HepG2 (cell line): ENCODE measurements around the gene PRSS53. TPM values are rescaled to one million over a fixed set of nuclear protein-coding genes. Genes with fewer than 3 reads are reported as not detected.

Source experiments
- ATF7-NPFF ChIP-seq: sonication (generic); formaldehyde crosslinking; IDR thresholded peaks from 2 replicates; pipeline ENCODE4 v1.8.1; 2023; ENCODE audit warnings: mild to moderate bottlenecking, low read depth, missing genetic modification reagents, moderate library complexity
- GZF1 ChIP-seq: sonication (generic); formaldehyde crosslinking; IDR thresholded peaks from 2 replicates; pipeline ENCODE4 v1.5.1; 2020; ENCODE audit warnings: mild to moderate bottlenecking, missing genetic modification reagents
- HNF4G ChIP-seq, 2 experiments: sonication (generic) in 1 of 2; formaldehyde crosslinking in 1 of 2; IDR thresholded peaks; 2 replicates each; pipeline versions ENCODE4 v1.4.0 to v1.6.1; 2011 to 2020; ENCODE audit warnings: borderline replicate concordance in 2 of 2, low read depth in 2 of 2, mild to moderate bottlenecking in 2 of 2, low read length in 1 of 2, missing genetic modification reagents in 1 of 2, moderate library complexity in 1 of 2
- PCBP1 ChIP-seq: fragments of 200-400 bp; formaldehyde crosslinking; IDR thresholded peaks from 2 replicates; pipeline ENCODE4 v1.6.1; 2017; ENCODE audit warnings: mild to moderate bottlenecking, low read depth, low read length, borderline replicate concordance
- PHF21A ChIP-seq: sonication (generic); formaldehyde crosslinking; IDR thresholded peaks from 2 replicates; pipeline ENCODE4 v1.5.0; 2020; ENCODE audit warnings: mild to moderate bottlenecking, missing genetic modification reagents
- PRMT3 ChIP-seq: sonication (generic); formaldehyde crosslinking; IDR thresholded peaks from 2 replicates; pipeline ENCODE4 v1.8.1; 2022; ENCODE audit warnings: low read depth, mild to moderate bottlenecking, moderate library complexity, missing genetic modification reagents, borderline replicate concordance
- ZBTB42 ChIP-seq: sonication (generic); formaldehyde crosslinking; IDR thresholded peaks from 2 replicates; pipeline ENCODE4 v1.5.0; 2020; ENCODE audit warnings: mild to moderate bottlenecking, missing genetic modification reagents
- ZNF143 ChIP-seq: sonication (generic); formaldehyde crosslinking; IDR thresholded peaks from 2 replicates; pipeline ENCODE4 v1.4.0; 2020; ENCODE audit warnings: missing genetic modification reagents
- ZNF44 ChIP-seq: sonication (generic); formaldehyde crosslinking; IDR thresholded peaks from 2 replicates; pipeline ENCODE4 v1.5.1; 2020; ENCODE audit warnings: mild to moderate bottlenecking, missing genetic modification reagents
- ZNF605 ChIP-seq: sonication (generic); formaldehyde crosslinking; IDR thresholded peaks from 2 replicates; pipeline ENCODE4 v1.8.0; 2022; ENCODE audit warnings: mild to moderate bottlenecking, missing genetic modification reagents
- ZNF644 ChIP-seq: IDR thresholded peaks from 2 replicates; pipeline ENCODE4 v1.6.1; 2016; ENCODE audit warnings: low read depth
- ZNF652 ChIP-seq: IDR thresholded peaks from 2 replicates; pipeline ENCODE4 v1.6.1; 2016; ENCODE audit warnings: low read depth, borderline replicate concordance
- ZNF720 ChIP-seq: sonication (generic); formaldehyde crosslinking; IDR thresholded peaks from 2 replicates; pipeline ENCODE4 v1.4.0; 2020; ENCODE audit warnings: missing genetic modification reagents
- polyA plus RNA-seq, 8 experiments: library from polyadenylated mRNA; depleted of rRNA in 3 of 8; stranded (reverse) in 7 of 8; unstranded in 1 of 8; fragments of >200 nt; fragmentation: Illumina TruSeq in 4 of 8; extraction: Trizol in 4 of 8; gene quantifications; 2 replicates each; pipeline versions ENCODE4 v1.2.1 to v1.2.3, GENCODE V29; 2011 to 2016; ENCODE audit warnings: low read depth in 4 of 8, missing spikeins in 1 of 8, mixed read lengths in 1 of 8; ENCODE audit not compliant: insufficient read depth in 1 of 8
- total RNA-seq, 5 experiments: library from RNA; depleted of rRNA; stranded (reverse); fragments of >200 nt; fragmentation: Illumina TruSeq; extraction: Trizol; gene quantifications; 2 replicates each; pipeline ENCODE4 v1.2.3, GENCODE V29; 2016; ENCODE audit warnings: low read depth in 1 of 5
- TF ChIP-seq, protein P1 (sequence below): sonication (generic); formaldehyde crosslinking; IDR thresholded peaks from 2 replicates; pipeline ENCODE4 v1.4.0; 2020; ENCODE audit warnings: mild to moderate bottlenecking, missing genetic modification reagents
- TF ChIP-seq, protein P2 (sequence below): sonication (generic); IDR thresholded peaks from 2 replicates; pipeline ENCODE4 v1.6.1; 2016; ENCODE audit warnings: low read depth, borderline replicate concordance
- TF ChIP-seq, protein P3 (sequence below): sonication (generic); formaldehyde crosslinking; IDR thresholded peaks from 2 replicates; pipeline ENCODE4 v1.5.1; 2020; ENCODE audit warnings: missing genetic modification reagents, mild to moderate bottlenecking, borderline replicate concordance
- TF ChIP-seq, protein P4 (sequence below): sonication (generic); formaldehyde crosslinking; conservative IDR thresholded peaks from 2 replicates; pipeline ENCODE4 v1.4.0; 2020; ENCODE audit warnings: missing genetic modification reagents
- TF ChIP-seq, protein P5 (sequence below): sonication (generic); formaldehyde crosslinking; conservative IDR thresholded peaks from 2 replicates; pipeline ENCODE4 v1.5.0; 2020; ENCODE audit warnings: missing genetic modification reagents

The PRSS53 gene
- total and polyA plus RNA-seq, 2 of the 13 experiments (the other 11 are each of a cell fraction or from before 2014, with no cell fraction given) = 2.2 to 7.4 TPM

DNA sequence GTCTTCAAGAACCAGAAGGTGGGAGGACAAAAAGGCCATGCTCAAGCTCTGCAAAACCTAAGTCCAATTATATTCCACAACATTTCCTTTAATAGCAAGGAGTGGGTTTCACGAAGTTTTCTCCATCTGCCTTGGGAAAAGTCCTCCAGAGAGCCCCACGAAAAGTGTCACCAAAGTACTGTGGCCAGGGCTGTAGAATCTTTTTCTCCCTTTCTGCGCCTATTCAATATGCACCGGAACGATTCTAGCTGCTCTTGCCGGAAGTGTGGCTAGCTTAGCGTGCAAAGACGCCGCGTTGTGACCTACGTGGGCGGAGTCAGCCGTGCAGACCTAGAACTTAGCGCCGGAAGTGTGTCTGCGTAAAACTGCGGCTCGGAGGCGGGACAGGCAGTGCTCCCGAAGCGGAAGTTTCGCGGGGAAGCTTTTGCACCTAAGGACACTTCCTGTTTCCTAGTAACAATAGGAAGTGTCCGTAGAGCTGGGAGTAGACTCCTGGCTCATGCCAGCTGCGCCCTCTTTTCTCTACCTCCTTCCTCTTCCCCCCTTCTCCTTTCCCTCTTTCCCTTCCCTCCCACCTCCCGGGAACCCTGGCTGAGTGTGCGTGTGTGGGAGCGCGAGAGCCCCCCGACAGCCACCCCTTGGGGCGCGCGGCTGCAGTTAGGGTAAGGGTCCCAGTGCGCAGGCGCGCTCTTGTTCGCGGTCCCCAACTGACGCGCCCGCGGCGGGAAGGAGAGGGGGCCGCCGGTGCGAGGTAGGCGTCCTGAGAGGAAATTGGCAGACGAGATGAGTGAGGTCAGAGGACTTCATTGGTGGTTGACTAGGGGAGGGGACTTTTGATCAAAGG lies 14.6 kb downstream of the PRSS53 start, which contains the start of the genes ZNF646 and ZNF668 (continued):
- TF ChIP-seq, protein P1, sequence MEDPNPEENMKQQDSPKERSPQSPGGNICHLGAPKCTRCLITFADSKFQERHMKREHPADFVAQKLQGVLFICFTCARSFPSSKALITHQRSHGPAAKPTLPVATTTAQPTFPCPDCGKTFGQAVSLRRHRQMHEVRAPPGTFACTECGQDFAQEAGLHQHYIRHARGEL (CRISPR knock-in tag) = 0 out of 2 replicates have a peak, but pooled peaks have one; percentile 63
- TF ChIP-seq, protein P2, sequence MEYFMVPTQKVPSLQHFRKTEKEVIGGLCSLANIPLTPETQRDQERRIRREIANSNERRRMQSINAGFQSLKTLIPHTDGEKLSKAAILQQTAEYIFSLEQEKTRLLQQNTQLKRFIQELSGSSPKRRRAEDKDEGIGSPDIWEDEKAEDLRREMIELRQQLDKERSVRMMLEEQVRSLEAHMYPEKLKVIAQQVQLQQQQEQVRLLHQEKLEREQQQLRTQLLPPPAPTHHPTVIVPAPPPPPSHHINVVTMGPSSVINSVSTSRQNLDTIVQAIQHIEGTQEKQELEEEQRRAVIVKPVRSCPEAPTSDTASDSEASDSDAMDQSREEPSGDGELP = no peak
- TF ChIP-seq ZNF143 (CRISPR knock-in tag) (peak; percentile 79), PCBP1 (peak; percentile 84; the same call in 1 of the 2 replicates), PRMT3 (CRISPR knock-in tag) (0 out of 2 replicates have a peak, but pooled peaks have one; percentile 38), HNF4G (IDR thresholded peaks at IDR 0.05; ENCODE audit: borderline replicate concordance, low read depth, low read length) (peak; percentile 62; the same call in 1 of the 2 replicates), HNF4G (CRISPR knock-in tag; IDR thresholded peaks at IDR 0.05; ENCODE audit: borderline replicate concordance, low read depth) (no peak), GZF1 (CRISPR knock-in tag) (no peak; the same call in 1 of the 2 replicates), ZNF644 (CRISPR knock-in tag) (no peak), ZNF605 (peak; percentile 90), ATF7-NPFF (peak; percentile 78; the same call in 1 of the 2 replicates), ZBTB42 (CRISPR knock-in tag) (no peak), PHF21A (peak; percentile 85; the same call in 1 of the 2 replicates), ZNF720 (CRISPR knock-in tag) (no peak), ZNF44 (CRISPR knock-in tag) (peak; percentile 90), ZNF652 (peak; percentile 34; the same call in 1 of the 2 replicates)
- TF ChIP-seq, protein P3, sequence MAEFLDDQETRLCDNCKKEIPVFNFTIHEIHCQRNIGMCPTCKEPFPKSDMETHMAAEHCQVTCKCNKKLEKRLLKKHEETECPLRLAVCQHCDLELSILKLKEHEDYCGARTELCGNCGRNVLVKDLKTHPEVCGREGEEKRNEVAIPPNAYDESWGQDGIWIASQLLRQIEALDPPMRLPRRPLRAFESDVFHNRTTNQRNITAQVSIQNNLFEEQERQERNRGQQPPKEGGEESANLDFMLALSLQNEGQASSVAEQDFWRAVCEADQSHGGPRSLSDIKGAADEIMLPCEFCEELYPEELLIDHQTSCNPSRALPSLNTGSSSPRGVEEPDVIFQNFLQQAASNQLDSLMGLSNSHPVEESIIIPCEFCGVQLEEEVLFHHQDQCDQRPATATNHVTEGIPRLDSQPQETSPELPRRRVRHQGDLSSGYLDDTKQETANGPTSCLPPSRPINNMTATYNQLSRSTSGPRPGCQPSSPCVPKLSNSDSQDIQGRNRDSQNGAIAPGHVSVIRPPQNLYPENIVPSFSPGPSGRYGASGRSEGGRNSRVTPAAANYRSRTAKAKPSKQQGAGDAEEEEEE = peak; percentile 79; the same call in 1 of the 2 replicates
- TF ChIP-seq, protein P4, sequence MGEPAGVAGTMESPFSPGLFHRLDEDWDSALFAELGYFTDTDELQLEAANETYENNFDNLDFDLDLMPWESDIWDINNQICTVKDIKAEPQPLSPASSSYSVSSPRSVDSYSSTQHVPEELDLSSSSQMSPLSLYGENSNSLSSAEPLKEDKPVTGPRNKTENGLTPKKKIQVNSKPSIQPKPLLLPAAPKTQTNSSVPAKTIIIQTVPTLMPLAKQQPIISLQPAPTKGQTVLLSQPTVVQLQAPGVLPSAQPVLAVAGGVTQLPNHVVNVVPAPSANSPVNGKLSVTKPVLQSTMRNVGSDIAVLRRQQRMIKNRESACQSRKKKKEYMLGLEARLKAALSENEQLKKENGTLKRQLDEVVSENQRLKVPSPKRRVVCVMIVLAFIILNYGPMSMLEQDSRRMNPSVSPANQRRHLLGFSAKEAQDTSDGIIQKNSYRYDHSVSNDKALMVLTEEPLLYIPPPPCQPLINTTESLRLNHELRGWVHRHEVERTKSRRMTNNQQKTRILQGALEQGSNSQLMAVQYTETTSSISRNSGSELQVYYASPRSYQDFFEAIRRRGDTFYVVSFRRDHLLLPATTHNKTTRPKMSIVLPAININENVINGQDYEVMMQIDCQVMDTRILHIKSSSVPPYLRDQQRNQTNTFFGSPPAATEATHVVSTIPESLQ (CRISPR knock-in tag) = 0 out of 2 replicates have a peak, but pooled peaks have one; percentile 57
- TF ChIP-seq, protein P5, sequence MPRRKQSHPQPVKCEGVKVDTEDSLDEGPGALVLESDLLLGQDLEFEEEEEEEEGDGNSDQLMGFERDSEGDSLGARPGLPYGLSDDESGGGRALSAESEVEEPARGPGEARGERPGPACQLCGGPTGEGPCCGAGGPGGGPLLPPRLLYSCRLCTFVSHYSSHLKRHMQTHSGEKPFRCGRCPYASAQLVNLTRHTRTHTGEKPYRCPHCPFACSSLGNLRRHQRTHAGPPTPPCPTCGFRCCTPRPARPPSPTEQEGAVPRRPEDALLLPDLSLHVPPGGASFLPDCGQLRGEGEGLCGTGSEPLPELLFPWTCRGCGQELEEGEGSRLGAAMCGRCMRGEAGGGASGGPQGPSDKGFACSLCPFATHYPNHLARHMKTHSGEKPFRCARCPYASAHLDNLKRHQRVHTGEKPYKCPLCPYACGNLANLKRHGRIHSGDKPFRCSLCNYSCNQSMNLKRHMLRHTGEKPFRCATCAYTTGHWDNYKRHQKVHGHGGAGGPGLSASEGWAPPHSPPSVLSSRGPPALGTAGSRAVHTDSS (CRISPR knock-in tag) = 0 out of 2 replicates have a peak, but pooled peaks have one; percentile 48
